Measurements from ENCODE around the gene MEIOSIN. TPM values are rescaled to one million over a fixed set of nuclear protein-coding genes. Genes with fewer than 3 reads are reported as not detected.

MEIOSIN gene
- total RNA-seq, 4 donors from 2014 or later: not detected

DNA sequence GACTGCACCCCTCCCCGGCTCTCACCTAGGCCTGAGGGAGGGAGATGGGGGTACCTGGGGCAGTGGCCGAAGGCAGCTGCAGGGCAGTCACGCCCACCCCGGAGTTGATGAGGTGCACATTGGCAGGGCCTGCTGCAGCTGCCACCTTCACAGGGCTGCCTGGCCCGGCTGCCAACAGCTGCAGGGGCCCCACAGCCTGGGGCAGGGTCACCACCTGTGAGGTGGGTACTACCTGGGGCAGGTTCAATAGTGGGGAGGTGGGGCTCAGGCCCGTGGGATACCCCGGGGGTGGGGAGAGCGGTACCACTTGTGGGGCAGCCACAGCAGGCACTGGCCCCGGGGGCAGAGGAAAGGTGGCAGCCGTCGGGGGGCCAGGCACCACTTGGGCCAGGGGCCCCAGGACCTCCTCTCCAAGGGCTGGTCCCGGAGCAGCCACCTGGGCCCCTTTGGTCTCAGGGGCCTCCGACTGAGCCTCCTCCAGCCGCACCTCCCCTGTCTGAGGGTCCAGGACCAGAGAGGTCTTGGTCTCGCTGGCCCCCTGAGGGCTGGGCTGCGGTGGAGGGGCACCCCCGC is 33.1 kb downstream of the MEIOSIN start:
- Histone ChIP-seq H3K27me3 (no peaks in the 10 kb centered on the region), H3K4me1 (peaks cover 12 to 37% of the 10 kb centered on the region in 2 donors), H3K4me3 (peak overlapping the region; percentile 47 to 94), H3K36me3 (no peaks in the 10 kb centered on the region), H3K27ac (peak overlapping the region; percentile 90 to 92), H3K9me3 (no peaks in the 10 kb centered on the region)
- TF ChIP-seq POLR2A (IDR thresholded peaks at IDR 0.05): no peak
- TF ChIP-seq, protein P1, sequence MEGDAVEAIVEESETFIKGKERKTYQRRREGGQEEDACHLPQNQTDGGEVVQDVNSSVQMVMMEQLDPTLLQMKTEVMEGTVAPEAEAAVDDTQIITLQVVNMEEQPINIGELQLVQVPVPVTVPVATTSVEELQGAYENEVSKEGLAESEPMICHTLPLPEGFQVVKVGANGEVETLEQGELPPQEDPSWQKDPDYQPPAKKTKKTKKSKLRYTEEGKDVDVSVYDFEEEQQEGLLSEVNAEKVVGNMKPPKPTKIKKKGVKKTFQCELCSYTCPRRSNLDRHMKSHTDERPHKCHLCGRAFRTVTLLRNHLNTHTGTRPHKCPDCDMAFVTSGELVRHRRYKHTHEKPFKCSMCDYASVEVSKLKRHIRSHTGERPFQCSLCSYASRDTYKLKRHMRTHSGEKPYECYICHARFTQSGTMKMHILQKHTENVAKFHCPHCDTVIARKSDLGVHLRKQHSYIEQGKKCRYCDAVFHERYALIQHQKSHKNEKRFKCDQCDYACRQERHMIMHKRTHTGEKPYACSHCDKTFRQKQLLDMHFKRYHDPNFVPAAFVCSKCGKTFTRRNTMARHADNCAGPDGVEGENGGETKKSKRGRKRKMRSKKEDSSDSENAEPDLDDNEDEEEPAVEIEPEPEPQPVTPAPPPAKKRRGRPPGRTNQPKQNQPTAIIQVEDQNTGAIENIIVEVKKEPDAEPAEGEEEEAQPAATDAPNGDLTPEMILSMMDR (IDR thresholded peaks at IDR 0.05): no peak
- intact Hi-C loops (cut with DNase I; ENCODE audit: low total_unique reads): no loop called here
- peak in 1 of 2 donors; percentile 33 for DNase-seq

DNA sequence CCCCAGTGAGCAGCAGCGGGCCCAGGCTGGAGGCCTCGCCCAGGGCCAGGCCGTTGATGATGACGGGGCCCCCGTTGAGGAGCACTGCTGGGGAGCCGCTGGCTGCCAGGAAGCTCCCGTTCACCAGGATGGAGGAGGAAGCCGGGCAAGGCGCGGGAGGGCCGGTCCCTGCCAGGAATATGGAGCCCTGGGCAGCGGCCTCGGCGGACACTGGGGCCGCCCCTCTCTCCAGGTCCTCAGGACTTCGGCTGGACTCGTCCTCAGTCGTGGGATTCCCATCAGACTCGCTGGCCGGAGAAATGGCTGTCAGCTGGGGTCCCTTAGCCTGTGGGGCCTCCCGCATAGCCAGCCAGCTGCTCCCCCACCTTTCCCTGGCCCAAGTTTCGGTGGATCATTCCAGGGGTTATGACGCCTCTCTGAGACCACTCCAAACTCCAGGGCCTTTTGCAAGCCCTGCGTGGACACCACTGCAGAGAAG is 33.7 kb downstream of the MEIOSIN start:
- TF ChIP-seq POLR2A (IDR thresholded peaks at IDR 0.05): no peak
- TF ChIP-seq, protein P1 (IDR thresholded peaks at IDR 0.05): no peak
- peak overlapping the region; percentile 47 to 94 for H3K4me3 ChIP-seq
- no peaks in the 10 kb centered on the region for H3K9me3 ChIP-seq
- intact Hi-C loops (cut with DNase I; ENCODE audit: low total_unique reads): no loop called here
- peak overlapping the region; percentile 90 to 92 for H3K27ac ChIP-seq
- H3K36me3 ChIP-seq: no peaks in the 10 kb centered on the region
- H3K27me3 ChIP-seq: no peaks in the 10 kb centered on the region
- no peak for DNase-seq
- H3K4me1 ChIP-seq: peaks cover 12 to 37% of the 10 kb centered on the region in 2 donors

DNA sequence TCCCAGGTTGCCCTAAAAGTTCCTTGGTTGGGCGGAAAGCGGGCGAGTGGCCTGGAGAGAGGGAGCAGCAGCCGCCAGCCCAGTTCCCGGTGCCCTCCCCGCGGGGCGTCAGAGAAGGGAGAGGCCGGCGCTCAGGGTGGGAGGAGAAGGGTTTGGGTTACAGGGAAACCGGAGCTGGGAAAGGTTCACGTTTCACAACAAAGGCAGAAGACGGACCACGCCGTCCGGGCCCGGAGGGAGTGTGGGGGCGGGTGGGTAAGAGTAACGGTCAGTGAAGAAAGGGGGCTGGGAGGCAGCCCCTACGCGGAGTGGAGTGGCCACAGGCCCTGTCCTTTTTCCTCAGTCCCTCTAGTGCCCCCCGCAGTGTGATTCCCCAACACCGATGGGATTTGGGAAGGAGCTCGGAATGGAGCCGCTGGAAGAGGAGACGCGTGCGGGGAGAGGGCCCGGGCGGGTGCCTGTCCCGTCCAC is 34.2 kb downstream of the MEIOSIN start:
- no peaks in the 10 kb centered on the region for H3K27me3 ChIP-seq
- peak; percentile 75 to 77 for TF ChIP-seq POLR2A (IDR thresholded peaks at IDR 0.05)
- TF ChIP-seq, protein P1 (IDR thresholded peaks at IDR 0.05): peak in 2 of 4 experiments; percentile 5 to 10

DNA sequence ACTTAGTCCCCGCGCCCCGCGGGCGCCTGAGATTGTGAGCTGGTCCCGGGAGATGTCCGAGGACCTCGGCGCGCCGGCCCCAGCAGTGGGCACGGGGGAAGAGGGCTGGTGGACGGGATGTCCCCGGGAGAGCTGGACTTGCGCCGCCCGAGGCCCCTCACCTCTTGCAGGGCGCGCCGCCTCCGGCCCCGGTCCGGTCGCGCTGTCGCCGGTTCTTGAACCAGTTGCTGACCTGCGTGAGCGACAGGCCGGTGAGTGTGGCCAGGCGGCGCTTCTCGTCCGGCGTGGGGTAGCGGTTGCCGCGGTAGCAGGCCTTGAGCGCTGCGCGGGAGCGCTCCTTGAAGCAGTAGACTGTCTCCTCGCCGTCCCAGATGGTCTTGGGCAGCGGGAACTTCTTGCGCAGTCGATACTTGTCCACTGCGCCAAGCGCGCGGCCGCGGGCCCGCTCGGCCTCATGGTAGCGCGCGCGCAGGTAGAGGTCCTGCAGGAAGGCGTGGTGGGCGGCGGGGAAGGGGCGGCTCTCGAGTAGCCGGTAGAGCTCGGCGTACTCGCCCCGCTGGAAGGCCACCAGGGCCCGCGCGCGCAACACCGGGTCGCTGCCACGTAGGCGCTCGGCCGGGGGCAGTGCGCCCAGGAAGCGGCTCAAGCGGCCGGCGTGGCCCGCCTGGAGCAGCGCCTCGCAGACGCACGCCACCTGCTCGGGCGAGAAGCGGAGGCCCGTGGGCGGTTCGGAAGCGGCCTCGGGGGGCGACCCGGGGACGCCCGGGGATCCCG is 34.8 kb downstream of the MEIOSIN start:
- peak; percentile 75 to 77 for DNase-seq
- no peaks in the 10 kb centered on the region for H3K36me3 ChIP-seq
- intact Hi-C loops (cut with DNase I; ENCODE audit: low total_unique reads): no loop called here
- H3K4me3 ChIP-seq: peak overlapping the region; percentile 47 to 94
- no peaks in the 10 kb centered on the region for H3K9me3 ChIP-seq
- H3K27me3 ChIP-seq: no peaks in the 10 kb centered on the region
- H3K27ac ChIP-seq: peak overlapping the region; percentile 90 to 92
- peaks cover 12 to 37% of the 10 kb centered on the region in 2 donors for H3K4me1 ChIP-seq
- TF ChIP-seq, protein P1 (IDR thresholded peaks at IDR 0.05): peak in 2 of 4 experiments; percentile 1 to 3
- TF ChIP-seq POLR2A (IDR thresholded peaks at IDR 0.05): peak; percentile 29 to 51

More for the DNA sequence above, 34.2 kb downstream of the MEIOSIN start:
- Histone ChIP-seq H3K4me1 (peaks cover 12 to 37% of the 10 kb centered on the region in 2 donors), H3K27ac (peak overlapping the region; percentile 90 to 92), H3K4me3 (peak overlapping the region; percentile 47 to 94), H3K36me3 (no peaks in the 10 kb centered on the region), H3K9me3 (no peaks in the 10 kb centered on the region)
- intact Hi-C loops (cut with DNase I; ENCODE audit: low total_unique reads): no loop called here
- DNase-seq: peak; percentile 83 to 88

DNA sequence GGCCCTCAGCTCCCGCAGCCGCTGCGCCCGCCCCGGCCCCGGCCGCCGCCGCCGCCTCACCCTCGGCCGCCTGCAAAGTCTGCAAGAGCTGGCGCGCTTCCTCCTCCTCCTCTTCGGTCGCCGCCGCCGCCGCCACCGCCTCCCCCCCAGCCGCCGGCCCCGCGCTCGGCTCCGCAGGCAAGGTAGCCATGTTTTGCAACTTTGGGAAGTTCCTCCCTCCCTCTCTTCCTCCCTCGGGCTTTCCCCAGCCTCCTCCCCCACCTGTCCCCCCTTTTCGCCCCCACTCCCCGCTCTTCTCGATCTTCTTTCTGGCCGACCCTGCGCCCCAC is 35.4 kb downstream of the MEIOSIN start:
- no peaks in the 10 kb centered on the region for H3K9me3 ChIP-seq
- TF ChIP-seq POLR2A (IDR thresholded peaks at IDR 0.05): no peak
- TF ChIP-seq, protein P1 (IDR thresholded peaks at IDR 0.05): no peak
- H3K4me3 ChIP-seq: peak overlapping the region; percentile 47 to 94
- H3K27ac ChIP-seq: peak overlapping the region; percentile 90 to 92
- intact Hi-C loops (cut with DNase I; ENCODE audit: low total_unique reads): no loop called here
- H3K4me1 ChIP-seq: peaks cover 7 to 33% of the 10 kb centered on the region in 2 donors
- no peaks in the 10 kb centered on the region for H3K36me3 ChIP-seq
- H3K27me3 ChIP-seq: no peaks in the 10 kb centered on the region
- DNase-seq: no peak

Measured in uterus (tissue), 4 donors.